Coronary artery (tissue), 2 donors: Measurements from ENCODE around the gene TRIM24.

ENCODE experiments used
- DNase-seq: peaks from one replicate; pipeline ENCODE4 v3.0.0-alpha.2; 2017; ENCODE audit warnings: low spot score
- H3K27ac ChIP-seq, 2 donors: fragments of 200-600 bp; sonication (generic); one replicate each; pipeline ENCODE4 v1.5.1; 2016 to 2019
- H3K4me3 ChIP-seq: fragments of 200-600 bp; sonication (generic); 2 replicates; pipeline ENCODE4 v1.5.1; 2016; ENCODE audit warnings: mild to moderate bottlenecking, moderate library complexity
- TF ChIP-seq, protein P1 (sequence below): fragments of 200-600 bp; sonication (generic); IDR thresholded peaks from one replicate; pipeline ENCODE4 v1.5.1; 2019; ENCODE audit warnings: antibody characterized with exemption

Gene TRIM24

GRCh38 chr7:138554674-138555073 lies 94.6 kb downstream of the TRIM24 start:
- Histone ChIP-seq H3K27ac (no peak overlapping the region), H3K4me3 (no peak overlapping the region)
- TF ChIP-seq, protein P1, sequence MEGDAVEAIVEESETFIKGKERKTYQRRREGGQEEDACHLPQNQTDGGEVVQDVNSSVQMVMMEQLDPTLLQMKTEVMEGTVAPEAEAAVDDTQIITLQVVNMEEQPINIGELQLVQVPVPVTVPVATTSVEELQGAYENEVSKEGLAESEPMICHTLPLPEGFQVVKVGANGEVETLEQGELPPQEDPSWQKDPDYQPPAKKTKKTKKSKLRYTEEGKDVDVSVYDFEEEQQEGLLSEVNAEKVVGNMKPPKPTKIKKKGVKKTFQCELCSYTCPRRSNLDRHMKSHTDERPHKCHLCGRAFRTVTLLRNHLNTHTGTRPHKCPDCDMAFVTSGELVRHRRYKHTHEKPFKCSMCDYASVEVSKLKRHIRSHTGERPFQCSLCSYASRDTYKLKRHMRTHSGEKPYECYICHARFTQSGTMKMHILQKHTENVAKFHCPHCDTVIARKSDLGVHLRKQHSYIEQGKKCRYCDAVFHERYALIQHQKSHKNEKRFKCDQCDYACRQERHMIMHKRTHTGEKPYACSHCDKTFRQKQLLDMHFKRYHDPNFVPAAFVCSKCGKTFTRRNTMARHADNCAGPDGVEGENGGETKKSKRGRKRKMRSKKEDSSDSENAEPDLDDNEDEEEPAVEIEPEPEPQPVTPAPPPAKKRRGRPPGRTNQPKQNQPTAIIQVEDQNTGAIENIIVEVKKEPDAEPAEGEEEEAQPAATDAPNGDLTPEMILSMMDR, result no peak
- DNase-seq, result no peak

DNA sequence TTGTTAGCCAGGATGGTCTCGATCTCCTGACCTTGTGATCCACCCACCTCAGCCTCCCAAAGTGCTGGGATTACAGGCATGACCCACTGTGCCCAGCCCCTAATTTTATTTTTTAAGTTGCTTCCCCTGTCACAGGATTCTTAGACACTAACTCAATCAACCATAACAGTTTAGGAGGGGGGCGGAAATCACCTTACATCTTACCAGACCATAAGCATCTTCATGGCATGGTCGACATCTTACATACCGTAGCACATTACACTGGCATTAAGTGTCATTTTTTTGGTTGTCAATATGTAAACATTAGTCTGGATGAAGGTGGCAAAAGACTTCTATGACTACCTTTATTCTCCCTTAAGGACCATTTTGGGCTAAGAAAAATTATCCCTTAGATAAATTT lies 95.6 kb downstream of the TRIM24 start:
- Histone ChIP-seq H3K27ac (no peak overlapping the region), H3K4me3 (no peak overlapping the region)
- no peak for DNase-seq
- TF ChIP-seq, protein P1, result no peak

DNA sequence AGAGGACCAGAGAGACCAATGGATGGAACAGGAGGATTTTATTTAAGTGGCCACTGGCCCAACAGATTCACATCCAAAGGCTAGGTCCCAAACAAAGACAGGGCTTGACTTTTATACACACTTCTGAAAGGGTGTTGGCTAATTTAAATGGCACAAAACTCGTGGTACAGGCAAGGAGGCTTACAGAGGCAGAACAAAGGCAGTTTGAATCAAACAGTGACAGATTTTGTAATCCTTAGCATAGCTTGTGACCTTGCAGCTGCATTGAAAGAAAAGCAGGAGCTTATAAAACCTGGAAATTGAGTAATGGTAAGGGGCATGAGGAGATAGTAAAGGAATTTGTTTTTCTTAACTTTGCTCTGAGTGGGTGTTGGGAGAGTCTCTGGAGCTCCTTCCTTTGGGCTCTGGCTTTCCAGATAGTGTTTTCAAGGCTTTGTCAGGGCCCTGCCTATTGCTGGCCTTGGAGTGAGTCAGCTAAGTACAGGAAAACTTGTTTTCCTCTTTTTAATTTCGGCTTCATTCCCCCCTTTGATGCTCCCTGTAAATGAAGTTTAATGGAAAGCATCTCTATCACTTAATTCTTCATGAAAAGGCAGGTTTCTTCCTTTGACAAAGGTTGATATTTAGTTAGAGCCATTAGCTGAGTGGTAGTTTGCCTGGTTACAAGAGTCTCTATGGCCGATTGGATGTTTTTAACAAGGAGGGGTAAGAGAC lies 96.9 kb downstream of the TRIM24 start:
- Histone ChIP-seq H3K27ac (no peak overlapping the region), H3K4me3 (no peak overlapping the region)
- no peak for DNase-seq
- TF ChIP-seq, protein P1, result no peak

GRCh38 chr7:138559448-138559847 lies 99.4 kb downstream of the TRIM24 start:
- TF ChIP-seq, protein P1, result no peak
- no peak overlapping the region for H3K4me3 ChIP-seq
- H3K27ac ChIP-seq, result no peak overlapping the region
- no peak for DNase-seq

DNA sequence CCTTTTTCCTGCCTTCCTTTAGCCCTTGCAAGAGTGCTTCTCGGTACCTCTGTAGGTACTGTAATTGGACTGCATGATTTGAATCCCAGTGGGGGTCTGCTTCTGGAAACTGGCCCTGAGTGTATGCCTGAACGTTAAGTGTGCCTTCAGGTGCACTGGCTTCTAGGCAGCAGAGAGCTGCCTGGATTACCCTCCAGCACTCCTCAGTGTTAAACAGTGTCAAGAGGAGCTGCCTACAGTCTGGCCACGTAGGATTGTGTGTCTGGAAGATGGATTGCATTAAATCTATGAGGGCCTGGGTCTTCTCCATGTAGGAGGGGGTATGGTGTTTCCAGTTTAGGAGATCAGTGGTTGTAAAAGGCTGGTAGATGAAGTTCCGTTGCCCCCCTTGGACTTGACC lies 103.7 kb downstream of the TRIM24 start:
- no peak overlapping the region for H3K4me3 ChIP-seq
- no peak for DNase-seq
- H3K27ac ChIP-seq, result no peak overlapping the region
- TF ChIP-seq, protein P1, result no peak

GRCh38 chr7:138564365-138564764 lies 104.3 kb downstream of the TRIM24 start:
- DNase-seq, result no peak
- TF ChIP-seq, protein P1, result no peak
- Histone ChIP-seq H3K4me3 (no peak overlapping the region), H3K27ac (no peak overlapping the region)

DNA sequence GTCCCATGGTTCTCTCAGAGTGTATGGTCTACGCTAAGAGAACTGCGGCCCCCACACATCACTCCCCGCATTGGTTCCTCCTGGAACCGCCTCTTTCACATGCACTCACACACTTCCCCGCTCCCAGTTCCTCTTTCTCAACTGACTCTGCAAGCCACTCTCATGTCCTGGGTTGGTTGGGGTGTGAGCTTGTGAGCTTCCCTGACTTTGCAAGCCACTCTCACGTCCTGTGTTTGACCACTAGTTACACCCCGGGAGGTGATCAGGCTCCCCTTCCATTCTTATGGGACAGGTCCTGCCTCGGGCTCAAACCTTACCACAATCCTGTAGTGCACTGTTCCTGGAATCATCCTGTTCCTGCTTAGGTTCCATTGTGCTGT lies 105.0 kb downstream of the TRIM24 start:
- no peak for DNase-seq
- Histone ChIP-seq H3K27ac (no peak overlapping the region), H3K4me3 (no peak overlapping the region)
- TF ChIP-seq, protein P1, result no peak
